ENCODE results near the gene TSPAN10.

TSPAN10 gene

GRCh38 chr17:81690549-81690948 is 53.6 kb downstream of the TSPAN10 start:
- DNase-seq = no peak

DNA sequence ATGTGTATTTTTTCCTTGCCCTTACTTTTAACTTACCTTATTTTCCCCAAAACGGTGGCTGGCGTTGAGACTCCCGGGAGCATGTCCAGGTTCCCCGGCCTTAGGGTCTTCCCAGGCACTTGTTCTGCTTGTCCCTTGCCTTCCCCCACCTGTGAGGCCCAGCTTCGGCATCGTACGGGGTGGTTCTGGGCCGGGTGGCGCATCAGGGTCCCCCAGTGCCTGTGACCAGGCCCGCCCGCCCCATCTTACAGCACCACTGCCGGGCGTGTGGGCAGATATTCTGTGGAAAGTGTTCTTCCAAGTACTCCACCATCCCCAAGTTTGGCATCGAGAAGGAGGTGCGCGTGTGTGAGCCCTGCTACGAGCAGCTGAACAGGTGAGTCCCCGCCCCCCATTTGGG is 54.2 kb downstream of the TSPAN10 start:
- DNase-seq = no peak

- DNase-seq = no peak
Observed at GRCh38 chr17:81691608-81692007, 54.6 kb downstream of the TSPAN10 start.

GRCh38 chr17:81693509-81694210 is 56.7 kb downstream of the TSPAN10 start:
- DNase-seq = no peak

GRCh38 chr17:81694810-81695209 is 57.8 kb downstream of the TSPAN10 start:
- DNase-seq = no peak

DNA sequence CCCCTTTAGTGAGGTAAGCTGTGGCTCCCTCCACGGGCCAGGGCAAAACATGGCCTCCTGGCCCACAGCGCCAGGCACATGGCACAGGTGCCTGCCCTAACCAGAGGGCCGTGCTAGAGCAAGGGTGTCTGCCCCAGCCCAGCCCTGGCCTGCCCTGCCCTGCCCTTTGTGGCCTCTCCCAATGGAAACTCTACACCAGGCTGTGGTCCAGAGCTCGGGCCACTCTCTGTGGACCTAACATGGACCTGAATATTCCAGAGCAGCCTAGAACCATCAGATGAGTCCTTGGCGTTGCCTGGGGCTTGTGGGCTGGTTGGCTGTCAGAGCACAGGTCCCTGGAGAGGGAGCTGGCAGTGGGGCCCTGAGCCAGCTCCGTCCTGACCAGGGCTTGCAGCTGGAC is 58.2 kb downstream of the TSPAN10 start:
- DNase-seq = no peak

GRCh38 chr17:81695801-81696200 is 58.8 kb downstream of the TSPAN10 start:
- DNase-seq = no peak

GRCh38 chr17:81696218-81696941 is 59.4 kb downstream of the TSPAN10 start:
- DNase-seq = no peak

DNA sequence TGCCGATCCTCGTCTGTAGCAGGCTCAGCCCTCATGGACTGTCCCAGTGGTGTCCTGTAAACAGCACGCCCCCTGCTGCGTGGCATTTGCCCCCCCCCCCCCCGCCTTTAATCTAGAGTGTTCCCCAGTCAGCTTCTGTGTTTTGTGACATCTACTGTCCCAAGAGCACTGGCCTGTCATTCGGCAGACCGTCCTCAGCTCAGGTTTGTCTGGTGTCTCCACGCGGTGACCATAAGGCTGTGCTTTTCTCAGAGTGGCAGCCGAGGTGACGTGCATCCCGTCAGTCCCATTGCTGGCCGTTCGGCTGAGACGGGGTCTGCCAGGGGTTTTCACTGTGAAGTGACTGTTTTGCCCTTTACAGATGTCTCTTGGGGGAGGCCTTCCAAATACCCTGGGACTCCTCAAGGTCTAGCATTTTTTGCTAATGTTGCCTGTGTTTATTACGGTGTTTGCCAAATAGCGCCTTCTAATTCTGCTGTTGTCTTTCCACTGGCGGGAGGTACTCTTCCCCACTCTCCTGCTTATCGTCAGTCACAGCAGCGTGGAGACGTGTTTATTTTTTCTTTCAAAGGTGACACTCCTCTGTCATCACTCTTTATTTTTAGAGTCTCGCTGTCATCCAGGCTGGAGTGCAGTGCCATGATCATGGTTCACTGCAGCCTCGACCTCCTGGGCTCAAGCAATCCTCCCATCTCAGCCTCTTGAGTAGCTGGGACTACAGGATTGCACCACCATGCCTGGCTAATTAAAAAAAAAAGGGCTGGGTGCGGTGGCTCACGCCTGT is 60.5 kb downstream of the TSPAN10 start:
- no peak for DNase-seq

Measured in amniotic stem cell (primary cell).